ENCODE results near the gene DNPH1.

- TF ChIP-seq CTCF (IDR thresholded peaks at IDR 0.05) (no peak), POLR2A (IDR thresholded peaks at IDR 0.05) (no peak)
Observed at GRCh38 chr6:43178951-43179830, 50.1 kb downstream of the DNPH1 start.

Measured in body of pancreas (tissue), 4 donors.